Tibial nerve (tissue), 3 donors: ENCODE measurements around the gene ANGPTL2.

Source experiments
- POLR2A ChIP-seq, 2 donors: fragments of 450-650 bp; IDR thresholded peaks; one replicate each; pipeline ENCODE4 v1.6.1; 2017; ENCODE audit warnings: antibody characterized with exemption in 2 of 2, mild to moderate bottlenecking in 2 of 2, moderate library complexity in 2 of 2
- TF ChIP-seq, protein P1 (sequence below), 5 experiments: fragments of 200-600 bp in 3 of 5; fragments of 450-650 bp in 2 of 5; sonication (generic) in 3 of 5; IDR thresholded peaks; one replicate each; pipeline ENCODE4 v1.5.1; 2016 to 2019; ENCODE audit warnings: antibody characterized with exemption in 5 of 5, mild to moderate bottlenecking in 3 of 5, moderate library complexity in 2 of 5

DNA sequence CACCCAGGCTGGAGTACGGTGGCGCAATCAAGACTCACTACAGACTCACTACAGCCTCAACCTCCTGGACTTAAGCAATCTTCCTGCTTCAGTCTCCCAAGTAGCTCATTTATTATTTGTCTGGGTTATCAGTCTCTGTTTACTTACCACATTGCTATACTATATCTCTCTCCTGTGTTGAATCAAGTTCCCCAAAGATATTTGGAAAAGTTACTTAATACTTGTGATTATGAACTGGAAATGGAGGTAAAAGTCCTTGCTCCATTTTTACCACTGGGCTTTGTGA is 55.6 kb downstream of the ANGPTL2 start:
- TF ChIP-seq POLR2A (IDR thresholded peaks at IDR 0.05), result no peak
- TF ChIP-seq, protein P1, sequence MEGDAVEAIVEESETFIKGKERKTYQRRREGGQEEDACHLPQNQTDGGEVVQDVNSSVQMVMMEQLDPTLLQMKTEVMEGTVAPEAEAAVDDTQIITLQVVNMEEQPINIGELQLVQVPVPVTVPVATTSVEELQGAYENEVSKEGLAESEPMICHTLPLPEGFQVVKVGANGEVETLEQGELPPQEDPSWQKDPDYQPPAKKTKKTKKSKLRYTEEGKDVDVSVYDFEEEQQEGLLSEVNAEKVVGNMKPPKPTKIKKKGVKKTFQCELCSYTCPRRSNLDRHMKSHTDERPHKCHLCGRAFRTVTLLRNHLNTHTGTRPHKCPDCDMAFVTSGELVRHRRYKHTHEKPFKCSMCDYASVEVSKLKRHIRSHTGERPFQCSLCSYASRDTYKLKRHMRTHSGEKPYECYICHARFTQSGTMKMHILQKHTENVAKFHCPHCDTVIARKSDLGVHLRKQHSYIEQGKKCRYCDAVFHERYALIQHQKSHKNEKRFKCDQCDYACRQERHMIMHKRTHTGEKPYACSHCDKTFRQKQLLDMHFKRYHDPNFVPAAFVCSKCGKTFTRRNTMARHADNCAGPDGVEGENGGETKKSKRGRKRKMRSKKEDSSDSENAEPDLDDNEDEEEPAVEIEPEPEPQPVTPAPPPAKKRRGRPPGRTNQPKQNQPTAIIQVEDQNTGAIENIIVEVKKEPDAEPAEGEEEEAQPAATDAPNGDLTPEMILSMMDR (IDR thresholded peaks at IDR 0.05), result no peak
